ENCODE results near the gene TRRAP.

DNA sequence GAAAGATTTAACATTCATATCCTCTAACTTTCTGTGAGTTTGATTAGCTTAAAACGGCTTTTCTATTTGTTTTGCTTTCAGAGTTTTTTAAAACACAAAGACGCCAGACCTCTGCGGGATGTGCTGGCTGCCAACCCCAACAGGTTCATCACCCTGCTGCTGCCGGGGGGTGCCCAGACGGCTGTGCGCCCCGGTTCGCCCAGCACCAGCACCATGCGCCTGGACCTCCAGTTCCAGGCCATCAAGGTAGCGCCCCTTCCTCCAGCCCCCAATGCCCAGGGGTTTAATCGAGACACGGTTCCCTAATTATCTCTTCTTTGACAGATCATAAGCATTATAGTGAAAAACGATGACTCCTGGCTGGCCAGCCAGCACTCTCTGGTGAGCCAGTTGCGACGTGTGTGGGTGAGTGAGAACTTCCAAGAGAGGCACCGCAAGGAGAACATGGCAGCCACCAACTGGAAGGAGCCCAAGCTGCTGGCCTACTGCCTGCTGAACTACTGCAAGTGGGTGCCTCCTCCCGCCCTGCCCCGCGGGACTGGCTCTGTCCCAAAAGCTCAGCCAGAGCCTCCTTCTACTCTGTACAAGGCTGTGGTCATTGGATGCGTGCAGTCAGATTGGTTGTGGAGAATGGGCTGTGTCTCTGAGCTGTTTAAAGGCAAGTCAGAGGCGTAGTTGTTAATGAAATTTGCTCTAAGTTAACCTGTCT is 71.2 kb downstream of the TRRAP start:
- TF ChIP-seq, protein P1, sequence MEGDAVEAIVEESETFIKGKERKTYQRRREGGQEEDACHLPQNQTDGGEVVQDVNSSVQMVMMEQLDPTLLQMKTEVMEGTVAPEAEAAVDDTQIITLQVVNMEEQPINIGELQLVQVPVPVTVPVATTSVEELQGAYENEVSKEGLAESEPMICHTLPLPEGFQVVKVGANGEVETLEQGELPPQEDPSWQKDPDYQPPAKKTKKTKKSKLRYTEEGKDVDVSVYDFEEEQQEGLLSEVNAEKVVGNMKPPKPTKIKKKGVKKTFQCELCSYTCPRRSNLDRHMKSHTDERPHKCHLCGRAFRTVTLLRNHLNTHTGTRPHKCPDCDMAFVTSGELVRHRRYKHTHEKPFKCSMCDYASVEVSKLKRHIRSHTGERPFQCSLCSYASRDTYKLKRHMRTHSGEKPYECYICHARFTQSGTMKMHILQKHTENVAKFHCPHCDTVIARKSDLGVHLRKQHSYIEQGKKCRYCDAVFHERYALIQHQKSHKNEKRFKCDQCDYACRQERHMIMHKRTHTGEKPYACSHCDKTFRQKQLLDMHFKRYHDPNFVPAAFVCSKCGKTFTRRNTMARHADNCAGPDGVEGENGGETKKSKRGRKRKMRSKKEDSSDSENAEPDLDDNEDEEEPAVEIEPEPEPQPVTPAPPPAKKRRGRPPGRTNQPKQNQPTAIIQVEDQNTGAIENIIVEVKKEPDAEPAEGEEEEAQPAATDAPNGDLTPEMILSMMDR (IDR thresholded peaks at IDR 0.05 in 4 of 5, conservative IDR thresholded peaks at IDR 0.05 in 1 of 5) = no peak
- no peak for TF ChIP-seq POLR2A (IDR thresholded peaks at IDR 0.05)
